HG03457 (cell line): ENCODE results near the gene PROCR.
"Not testable (repeated sequence)": the region's sequence is repeated elsewhere in the genome, so short reads cannot be mapped to it uniquely, and the experiment has no call there.

Source experiments
- ATAC-seq: cut with Tn5 transposase; IDR thresholded peaks from one replicate; pipeline ENCODE4 v1.9.1; 2021; ENCODE audit warnings: moderate number of reproducible peaks; ENCODE audit not compliant: unreplicated experiment

The PROCR gene

DNA sequence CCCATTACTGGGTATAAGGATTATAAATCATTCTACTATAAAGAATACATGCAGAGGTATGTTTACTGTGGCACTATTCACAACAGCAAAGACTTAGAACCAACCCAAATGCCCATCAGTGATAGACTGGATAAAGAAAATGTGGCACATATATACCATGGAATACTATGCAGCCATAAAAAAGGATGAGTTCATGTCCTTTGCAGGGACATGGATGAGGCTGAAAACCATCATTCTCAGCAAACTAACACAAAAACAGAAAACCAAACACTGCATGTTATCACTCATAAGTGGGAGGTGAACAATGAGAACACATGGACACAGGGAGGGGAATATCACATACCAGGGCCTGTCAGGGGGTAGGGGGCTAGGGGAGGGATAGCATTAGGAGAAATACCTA lies 7.3 kb upstream of the PROCR start:
- not testable (repeated sequence) for ATAC-seq

DNA sequence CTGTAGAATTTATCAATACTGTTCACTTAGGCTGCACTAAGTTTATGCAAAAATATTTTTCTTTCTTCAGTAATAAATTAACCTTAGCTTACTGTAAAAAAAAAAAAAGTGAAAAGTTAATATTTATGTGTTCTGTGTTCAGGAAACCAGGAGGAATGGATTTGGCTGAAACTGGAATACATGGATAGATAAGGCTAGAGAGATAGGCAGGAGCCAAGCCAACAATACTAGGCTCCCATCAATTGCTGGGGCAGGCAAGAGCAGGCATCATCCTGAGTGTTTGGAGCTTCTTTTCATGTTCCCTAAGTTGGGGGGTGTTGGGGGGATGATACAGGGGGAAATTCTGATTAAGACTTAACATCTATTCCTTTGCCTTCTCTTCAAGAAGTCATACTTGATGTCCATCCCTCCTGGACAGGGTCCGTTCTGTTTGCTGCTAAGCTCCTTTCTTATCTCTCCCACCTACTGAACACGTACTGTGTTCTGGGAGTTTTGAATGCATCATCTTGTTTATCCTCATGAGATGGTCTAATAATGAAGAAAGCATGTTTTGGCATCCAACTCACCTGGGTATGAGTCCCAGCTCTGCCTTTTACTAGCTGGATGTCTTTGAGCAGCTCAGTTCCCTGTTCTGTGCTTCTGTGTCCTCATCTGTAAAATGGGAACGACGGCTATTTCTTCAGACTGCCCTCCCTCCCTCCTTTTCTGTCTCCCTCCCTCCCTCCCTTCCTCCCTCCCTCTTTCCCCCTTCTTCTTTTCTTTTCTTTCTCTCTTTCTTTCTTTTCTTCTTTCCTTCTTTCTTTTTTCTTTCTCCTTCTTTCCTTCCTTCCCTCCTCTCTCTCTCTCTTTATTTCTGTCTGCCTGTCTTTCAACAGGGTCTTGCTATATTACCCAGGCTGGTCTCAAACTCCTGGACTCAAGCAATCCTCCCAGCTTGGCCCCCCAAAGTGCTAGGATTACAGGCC lies 6.4 kb upstream of the PROCR start:
- ATAC-seq = no peak

- ATAC-seq = no peak
Measured at GRCh38 chr20:35166242-35166830, 5.5 kb upstream of the PROCR start.

- ATAC-seq = no peak
Measured at GRCh38 chr20:35167787-35168186, 4.1 kb upstream of the PROCR start.

GRCh38 chr20:35168701-35169409 lies 3.0 kb upstream of the PROCR start:
- not testable (repeated sequence) for ATAC-seq

GRCh38 chr20:35171438-35171752 lies 477 bp upstream of the PROCR start:
- no peak for ATAC-seq

DNA sequence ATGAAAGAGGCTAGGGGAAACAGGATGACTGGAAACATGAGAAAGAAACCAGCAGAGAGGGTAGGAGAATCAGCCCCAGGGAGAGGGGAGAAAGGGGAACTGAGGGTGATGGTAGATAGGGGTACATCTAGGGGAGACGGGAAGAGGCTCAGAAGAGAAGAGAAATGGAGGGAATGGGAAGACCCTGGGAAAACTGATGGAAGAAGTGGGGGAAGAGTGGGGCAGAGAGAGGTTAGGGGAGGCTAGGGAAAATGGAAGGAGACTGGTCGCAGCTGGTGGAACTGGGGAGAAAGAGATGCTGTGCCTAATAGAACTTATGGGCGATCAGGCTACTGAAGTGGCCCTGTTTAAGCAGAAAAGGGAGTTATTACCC lies 548 bp downstream of the PROCR start:
- no peak for ATAC-seq

DNA sequence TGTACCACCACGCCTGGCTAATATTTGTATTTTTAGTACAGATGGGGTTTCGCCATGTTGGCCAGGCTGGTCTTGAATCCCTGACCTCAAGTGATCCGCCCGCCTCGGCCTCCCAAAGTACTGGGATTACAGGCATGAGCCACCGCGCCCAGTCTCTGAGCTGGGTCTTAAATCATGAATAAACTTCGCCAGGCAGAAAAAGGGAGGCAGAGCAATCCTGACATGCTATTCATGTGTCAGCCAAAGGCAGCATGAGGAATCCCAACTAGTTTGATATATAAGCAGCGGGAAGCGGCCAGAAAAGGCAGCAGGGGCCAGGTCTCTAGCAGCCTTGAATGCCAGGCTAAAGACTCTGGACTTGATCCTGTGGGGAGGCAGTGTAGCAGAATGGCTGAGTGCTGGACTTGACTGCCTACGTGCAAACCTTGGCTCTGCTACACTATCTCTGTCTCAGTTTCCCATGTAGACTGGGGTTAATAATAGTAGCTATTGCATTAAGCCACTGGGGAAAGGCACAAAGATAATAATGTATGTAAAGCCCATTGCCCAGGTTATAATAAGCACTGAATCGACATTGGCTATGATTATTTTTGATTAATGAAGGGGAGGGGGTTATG lies 1.8 kb downstream of the PROCR start:
- no peak for ATAC-seq

DNA sequence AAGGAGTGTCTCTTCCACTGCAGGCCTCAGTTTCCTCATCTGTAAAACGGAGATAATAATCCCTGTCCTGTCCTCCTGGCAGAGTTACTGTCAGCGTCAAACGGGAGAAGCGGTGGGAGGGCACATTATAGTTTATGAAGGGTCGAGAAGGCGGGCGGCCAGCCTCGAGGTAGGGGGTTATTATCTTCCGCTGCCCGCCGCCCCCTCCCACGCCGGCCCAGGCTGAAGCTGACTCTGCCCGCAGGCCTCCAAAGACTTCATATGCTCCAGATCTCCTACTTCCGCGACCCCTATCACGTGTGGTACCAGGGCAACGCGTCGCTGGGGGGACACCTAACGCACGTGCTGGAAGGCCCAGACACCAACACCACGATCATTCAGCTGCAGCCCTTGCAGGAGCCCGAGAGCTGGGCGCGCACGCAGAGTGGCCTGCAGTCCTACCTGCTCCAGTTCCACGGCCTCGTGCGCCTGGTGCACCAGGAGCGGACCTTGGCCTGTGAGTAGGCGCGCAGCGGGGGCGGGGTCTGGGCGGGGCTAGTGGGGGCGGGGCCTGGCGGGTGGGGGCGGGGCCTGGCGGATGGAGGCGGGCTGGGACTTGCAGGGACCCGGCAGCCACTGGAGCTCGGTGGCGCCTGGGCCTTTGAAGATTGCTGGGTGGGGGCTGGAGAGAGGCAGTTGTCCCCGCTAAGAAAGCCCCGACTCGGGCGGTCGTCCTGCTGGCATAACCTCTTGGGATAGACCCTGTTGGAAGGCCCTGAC lies 2.8 kb downstream of the PROCR start:
- ATAC-seq = no peak

- no peak for ATAC-seq
Measured at GRCh38 chr20:35176132-35176531, 4.3 kb downstream of the PROCR start.

DNA sequence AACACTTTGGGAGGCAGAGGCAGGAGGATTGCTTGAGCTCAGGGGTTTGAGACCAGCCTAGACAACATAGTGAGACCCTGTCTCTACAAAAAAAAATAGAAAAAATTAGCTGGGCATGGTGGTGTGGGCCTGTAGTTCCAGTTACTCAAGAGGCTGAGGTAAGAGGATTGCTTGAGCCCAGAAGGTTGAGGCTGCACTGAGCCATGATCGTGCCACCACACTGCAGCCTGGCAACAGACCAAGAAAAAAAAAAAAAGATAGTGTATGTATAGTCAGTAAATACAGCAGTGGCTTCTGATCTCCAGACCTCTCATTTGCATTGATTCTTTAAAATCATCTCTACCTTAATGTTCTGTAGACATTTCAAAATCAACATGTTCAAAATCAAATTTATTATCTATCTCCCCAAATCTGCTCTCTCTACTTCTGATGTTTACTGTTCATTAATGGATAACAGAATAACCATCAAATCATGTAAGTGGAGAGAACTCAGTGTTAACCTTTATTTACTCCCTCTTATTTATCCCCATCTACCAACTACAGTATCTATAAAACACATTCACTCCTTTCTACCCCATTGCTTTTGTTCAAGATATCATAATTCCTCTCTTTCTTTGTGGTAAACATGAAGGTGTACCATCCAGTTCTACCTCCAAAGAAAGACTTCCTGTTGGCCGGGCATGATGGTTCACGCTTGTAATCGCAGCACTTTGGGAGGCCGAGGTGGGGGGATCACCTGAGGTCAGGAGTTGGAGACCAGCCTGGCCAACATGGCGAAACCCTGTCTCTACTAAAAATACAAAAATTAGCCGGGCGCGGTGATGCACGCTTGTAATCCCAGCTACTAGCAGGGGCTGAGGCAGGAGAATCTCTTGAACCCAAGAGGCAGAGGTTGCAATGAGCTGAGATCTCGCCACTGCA lies 7.7 kb downstream of the PROCR start:
- ATAC-seq = no peak

DNA sequence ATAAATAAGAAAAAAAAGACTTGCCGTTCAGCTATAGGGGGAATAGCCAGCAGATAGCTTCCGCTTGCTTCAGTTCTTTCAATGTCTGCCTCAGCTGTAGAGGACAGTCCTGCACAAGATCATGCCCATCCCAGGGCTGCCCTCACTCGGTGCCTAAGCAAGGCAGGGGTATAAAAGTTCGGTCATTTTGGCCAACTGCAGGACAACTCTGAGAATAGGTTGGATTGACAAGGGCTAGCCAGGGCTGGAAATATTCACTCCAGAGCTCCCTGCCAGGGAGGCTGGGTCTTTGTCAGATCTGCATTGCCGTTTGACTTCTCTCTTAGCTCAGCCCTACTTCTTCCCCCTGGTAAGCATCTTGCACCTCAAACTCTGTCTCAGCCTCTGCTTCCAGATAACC lies 8.4 kb downstream of the PROCR start:
- ATAC-seq = no peak

- ATAC-seq = no peak
Measured at GRCh38 chr20:35181731-35182130, 9.9 kb downstream of the PROCR start.

- not testable (repeated sequence) for ATAC-seq
Measured at GRCh38 chr20:35186691-35187289, 14.9 kb downstream of the PROCR start.

GRCh38 chr20:35187584-35188190 lies 15.8 kb downstream of the PROCR start:
- ATAC-seq = no peak

- not testable (repeated sequence) for ATAC-seq
Measured at GRCh38 chr20:35189223-35189622, 17.4 kb downstream of the PROCR start.

GRCh38 chr20:35190556-35190955 lies 18.7 kb downstream of the PROCR start:
- ATAC-seq = no peak

DNA sequence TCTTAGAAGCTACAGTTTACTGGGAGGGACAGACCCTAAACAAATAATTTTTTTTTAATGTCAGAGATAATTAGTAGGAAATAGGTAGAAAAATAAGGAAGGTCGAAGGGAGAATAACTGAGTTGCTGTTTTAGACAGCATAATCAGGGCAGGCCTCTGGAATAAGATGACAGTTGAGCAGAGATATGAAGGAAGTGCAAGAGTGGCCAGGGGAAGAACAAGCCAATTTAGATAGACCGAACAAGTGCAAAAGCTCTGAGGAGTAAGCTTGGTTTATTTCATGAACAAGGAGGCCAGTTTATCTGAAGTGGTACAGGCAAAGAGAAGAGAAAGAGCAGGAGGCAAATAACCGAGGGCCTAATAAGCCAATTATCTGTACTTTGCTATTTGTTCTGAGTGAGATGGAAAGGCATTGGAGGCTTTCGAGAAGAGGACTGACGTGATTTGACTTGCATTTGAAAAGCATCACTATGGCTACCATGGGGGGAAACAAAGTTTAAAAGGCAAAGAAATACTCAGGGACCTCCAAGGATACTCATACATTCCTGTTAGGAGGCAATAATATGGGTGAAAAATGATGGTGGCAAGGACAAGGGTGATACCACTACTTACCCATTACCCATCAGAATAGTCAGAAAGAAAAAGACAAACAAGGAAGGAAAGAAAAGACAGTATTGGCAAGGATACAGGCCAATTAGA lies 19.7 kb downstream of the PROCR start:
- no peak for ATAC-seq
